Activated CD4-positive, alpha-beta memory T cell treated with anti-CD3 and anti-CD28 coated beads for 36 hours (primary cell): ENCODE data around the gene CTNNBIP1. TPM values are rescaled to one million over a fixed set of nuclear protein-coding genes. Genes with fewer than 3 reads are reported as not detected.

Source experiments
- CTCF ChIA-PET: fragments of 350-600 bp; sonication (Branson Sonifier 250); formaldehyde crosslinking; loops from one replicate; lab custom pipeline; 2021; ENCODE audit warnings: antibody characterized with exemption, inconsistent platforms; lab: Charles Lee
- POLR2A ChIA-PET: fragments of 350-600 bp; sonication (Branson Sonifier 250); formaldehyde crosslinking; loops from one replicate; lab custom pipeline; 2021; ENCODE audit warnings: antibody characterized with exemption; lab: Charles Lee
- DNase-seq: peaks from one replicate; pipeline ENCODE4 v3.0.0-alpha.2; 2020
- H3K27ac Mint-ChIP-seq: one replicate; pipeline ENCODE4 v1.8.0; 2021; ENCODE audit warnings: mixed read lengths
- H3K27me3 Mint-ChIP-seq: one replicate; pipeline ENCODE4 v1.8.0; 2021; ENCODE audit warnings: mixed read lengths
- H3K36me3 Mint-ChIP-seq: one replicate; pipeline ENCODE4 v1.8.0; 2021; ENCODE audit warnings: mixed read lengths
- H3K4me1 Mint-ChIP-seq: one replicate; pipeline ENCODE4 v1.8.0; 2021; ENCODE audit warnings: low read depth, mixed read lengths
- H3K4me3 Mint-ChIP-seq: one replicate; pipeline ENCODE4 v1.8.0; 2021; ENCODE audit warnings: mild to moderate bottlenecking, mixed read lengths
- H3K9me3 Mint-ChIP-seq: one replicate; pipeline ENCODE4 v1.8.0; 2021; ENCODE audit warnings: mixed read lengths
- intact Hi-C: fragments of 100-400 bp; cut with micrococcal nuclease; formaldehyde crosslinking; loops from one replicate; pipeline ENCODE4 v1.15.1; 2023
- total RNA-seq, 2 experiments: library from RNA; stranded (reverse); gene quantifications; one replicate each; pipeline ENCODE4 v1.2.3, GENCODE V29; 2021

Gene CTNNBIP1
- total RNA-seq, 2 experiments from 2014 or later = 11.0 to 13.2 TPM

GRCh38 chr1:9874412-9874811 lies 35.7 kb downstream of the CTNNBIP1 start:
- H3K27me3 Mint-ChIP-seq = no peaks in the 10 kb centered on the region
- H3K4me3 Mint-ChIP-seq = no peak overlapping the region
- no peak overlapping the region for H3K27ac Mint-ChIP-seq
- H3K36me3 Mint-ChIP-seq = no peaks in the 10 kb centered on the region
- no peak for DNase-seq
- H3K4me1 Mint-ChIP-seq = peaks cover 4% of the 10 kb centered on the region
- intact Hi-C loops = loop anchor here (2.0 kb wide), 3 partner anchors 36 to 554 kb away; partner anchors contain the start of genes CTNNBIP1 and UBE4B
- H3K9me3 Mint-ChIP-seq = no peaks in the 10 kb centered on the region
- POLR2A ChIA-PET = no interaction called here
- CTCF ChIA-PET = interaction anchor here (0.7 to 11.0 kb wide), 15 partner anchors 10 to 302 kb away, joined by 3 to 238 read pairs (median 4); partner anchors contain the start of genes LZIC and NMNAT1

GRCh38 chr1:9873992-9874391 lies 36.1 kb downstream of the CTNNBIP1 start:
- Mint-ChIP-seq H3K27ac (no peak overlapping the region), H3K36me3 (no peaks in the 10 kb centered on the region), H3K4me1 (peaks cover 4% of the 10 kb centered on the region), H3K9me3 (no peaks in the 10 kb centered on the region), H3K27me3 (no peaks in the 10 kb centered on the region), H3K4me3 (no peak overlapping the region)
- POLR2A ChIA-PET = no interaction called here
- CTCF ChIA-PET = interaction anchor here (0.7 to 11.0 kb wide), 15 partner anchors 10 to 302 kb away, joined by 3 to 238 read pairs (median 4); partner anchors contain the start of genes LZIC and NMNAT1
- no peak for DNase-seq
- intact Hi-C loops = loop anchor here (2.0 kb wide), 3 partner anchors 37 to 555 kb away; partner anchors contain the start of genes CTNNBIP1 and UBE4B

GRCh38 chr1:9873385-9873784 lies 36.7 kb downstream of the CTNNBIP1 start:
- H3K36me3 Mint-ChIP-seq = no peaks in the 10 kb centered on the region
- ChIA-PET CTCF (interaction anchor here (0.6 to 11.0 kb wide), 8 partner anchors 9 to 152 kb away, joined by 3 to 238 read pairs (median 4); no protein-coding TSS in a partner anchor), POLR2A (no interaction called here)
- no peaks in the 10 kb centered on the region for H3K27me3 Mint-ChIP-seq
- no peak overlapping the region for H3K4me3 Mint-ChIP-seq
- no peaks in the 10 kb centered on the region for H3K9me3 Mint-ChIP-seq
- intact Hi-C loops = no loop called here
- H3K27ac Mint-ChIP-seq = no peak overlapping the region
- peaks cover 4% of the 10 kb centered on the region for H3K4me1 Mint-ChIP-seq
- no peak for DNase-seq

- POLR2A ChIA-PET = no interaction called here
- no peaks in the 10 kb centered on the region for H3K36me3 Mint-ChIP-seq
- H3K9me3 Mint-ChIP-seq = no peaks in the 10 kb centered on the region
- intact Hi-C loops = no loop called here
- H3K27me3 Mint-ChIP-seq = no peaks in the 10 kb centered on the region
- peaks cover 4% of the 10 kb centered on the region for H3K4me1 Mint-ChIP-seq
- no peak overlapping the region for H3K27ac Mint-ChIP-seq
- DNase-seq = no peak
- CTCF ChIA-PET = interaction anchor here (0.6 to 11.0 kb wide), 7 partner anchors 12 to 151 kb away, joined by 3 to 238 read pairs (median 4); no protein-coding TSS in a partner anchor
- no peak overlapping the region for H3K4me3 Mint-ChIP-seq
Measured at GRCh38 chr1:9872430-9873165, 37.5 kb downstream of the CTNNBIP1 start.

GRCh38 chr1:9871707-9872425 lies 38.2 kb downstream of the CTNNBIP1 start:
- intact Hi-C loops = no loop called here
- H3K9me3 Mint-ChIP-seq = no peaks in the 10 kb centered on the region
- H3K4me3 Mint-ChIP-seq = no peak overlapping the region
- no peak overlapping the region for H3K27ac Mint-ChIP-seq
- H3K36me3 Mint-ChIP-seq = no peaks in the 10 kb centered on the region
- H3K27me3 Mint-ChIP-seq = no peaks in the 10 kb centered on the region
- H3K4me1 Mint-ChIP-seq = peaks cover 4% of the 10 kb centered on the region
- CTCF ChIA-PET = interaction anchor here (11.0 kb wide), 1 partner anchor 87 kb away, joined by 238 read pairs; no protein-coding TSS in a partner anchor
- no peak for DNase-seq
- POLR2A ChIA-PET = no interaction called here

DNA sequence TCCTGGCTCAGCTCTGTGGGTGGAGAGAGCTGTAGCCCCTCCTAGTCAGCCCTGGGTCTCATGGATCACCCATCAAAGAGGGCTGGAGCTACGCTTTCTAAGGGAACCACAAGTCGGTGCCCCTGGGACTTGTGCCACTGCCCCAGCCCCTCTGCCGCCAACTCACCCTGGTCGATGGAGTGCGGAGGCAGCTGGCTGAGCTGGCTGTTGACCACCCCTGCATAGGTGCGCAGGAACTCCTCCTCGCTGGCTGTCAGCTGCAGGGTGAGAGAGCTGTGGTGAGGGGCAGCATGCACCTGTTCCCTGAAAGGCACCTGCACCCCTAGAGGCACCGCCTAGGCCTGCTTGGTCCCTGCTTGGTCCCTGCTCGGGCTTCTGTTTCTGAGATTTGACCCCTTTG lies 39.0 kb downstream of the CTNNBIP1 start:
- DNase-seq = no peak
- POLR2A ChIA-PET = no interaction called here
- peaks cover 4% of the 10 kb centered on the region for H3K4me1 Mint-ChIP-seq
- H3K36me3 Mint-ChIP-seq = no peaks in the 10 kb centered on the region
- H3K4me3 Mint-ChIP-seq = no peak overlapping the region
- CTCF ChIA-PET = interaction anchor here (0.6 to 11.0 kb wide), 2 partner anchors 54 to 86 kb away, joined by 3 to 238 read pairs; no protein-coding TSS in a partner anchor
- intact Hi-C loops = no loop called here
- no peaks in the 10 kb centered on the region for H3K27me3 Mint-ChIP-seq
- H3K9me3 Mint-ChIP-seq = no peaks in the 10 kb centered on the region
- H3K27ac Mint-ChIP-seq = no peak overlapping the region

GRCh38 chr1:9870572-9870971 lies 39.5 kb downstream of the CTNNBIP1 start:
- Mint-ChIP-seq H3K27ac (no peak overlapping the region), H3K36me3 (no peaks in the 10 kb centered on the region), H3K4me1 (peaks cover 4% of the 10 kb centered on the region), H3K27me3 (no peaks in the 10 kb centered on the region), H3K4me3 (no peak overlapping the region), H3K9me3 (no peaks in the 10 kb centered on the region)
- DNase-seq = no peak
- POLR2A ChIA-PET = no interaction called here
- intact Hi-C loops = no loop called here
- CTCF ChIA-PET = interaction anchor here (0.6 to 11.0 kb wide), 3 partner anchors 8 to 86 kb away, joined by 3 to 238 read pairs (median 14); no protein-coding TSS in a partner anchor

DNA sequence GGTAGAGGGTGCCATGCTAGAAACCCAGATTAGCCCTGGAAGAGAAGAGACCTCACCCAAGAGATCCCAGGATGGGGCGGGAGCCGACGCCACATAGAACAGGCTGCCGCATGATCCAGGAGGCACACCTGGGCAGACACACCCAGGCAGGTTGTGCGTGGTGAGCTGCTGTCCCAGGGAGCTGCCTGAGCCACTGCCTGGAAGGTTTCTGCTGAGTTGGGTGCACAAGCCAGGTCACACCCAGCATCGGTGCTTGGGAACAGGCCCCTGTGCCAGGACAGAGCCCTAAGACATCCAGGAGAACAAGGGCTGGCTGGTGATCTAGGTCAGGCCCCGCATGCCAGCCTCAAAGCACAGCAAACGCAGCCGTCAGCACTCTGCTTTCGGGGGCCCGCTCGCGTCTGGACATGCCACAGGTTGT lies 40.2 kb downstream of the CTNNBIP1 start:
- H3K27me3 Mint-ChIP-seq = no peaks in the 10 kb centered on the region
- H3K36me3 Mint-ChIP-seq = no peaks in the 10 kb centered on the region
- H3K4me3 Mint-ChIP-seq = no peak overlapping the region
- POLR2A ChIA-PET = no interaction called here
- CTCF ChIA-PET = interaction anchor here (0.7 to 11.0 kb wide), 5 partner anchors 9 to 145 kb away, joined by 3 to 238 read pairs (median 3); no protein-coding TSS in a partner anchor
- no peak overlapping the region for H3K27ac Mint-ChIP-seq
- H3K4me1 Mint-ChIP-seq = peaks cover under 1% of the 10 kb centered on the region
- no peak for DNase-seq
- H3K9me3 Mint-ChIP-seq = no peaks in the 10 kb centered on the region
- intact Hi-C loops = no loop called here

- POLR2A ChIA-PET = no interaction called here
- Mint-ChIP-seq H3K27me3 (no peaks in the 10 kb centered on the region), H3K36me3 (no peaks in the 10 kb centered on the region), H3K9me3 (no peaks in the 10 kb centered on the region), H3K27ac (no peak overlapping the region), H3K4me3 (no peak overlapping the region), H3K4me1 (no peaks in the 10 kb centered on the region)
- CTCF ChIA-PET = interaction anchor here (0.7 to 11.0 kb wide), 24 partner anchors 10 to 289 kb away, joined by 3 to 238 read pairs (median 4); no protein-coding TSS in a partner anchor
- no peak for DNase-seq
- intact Hi-C loops = no loop called here
Measured at GRCh38 chr1:9868244-9868590, 41.9 kb downstream of the CTNNBIP1 start.

DNA sequence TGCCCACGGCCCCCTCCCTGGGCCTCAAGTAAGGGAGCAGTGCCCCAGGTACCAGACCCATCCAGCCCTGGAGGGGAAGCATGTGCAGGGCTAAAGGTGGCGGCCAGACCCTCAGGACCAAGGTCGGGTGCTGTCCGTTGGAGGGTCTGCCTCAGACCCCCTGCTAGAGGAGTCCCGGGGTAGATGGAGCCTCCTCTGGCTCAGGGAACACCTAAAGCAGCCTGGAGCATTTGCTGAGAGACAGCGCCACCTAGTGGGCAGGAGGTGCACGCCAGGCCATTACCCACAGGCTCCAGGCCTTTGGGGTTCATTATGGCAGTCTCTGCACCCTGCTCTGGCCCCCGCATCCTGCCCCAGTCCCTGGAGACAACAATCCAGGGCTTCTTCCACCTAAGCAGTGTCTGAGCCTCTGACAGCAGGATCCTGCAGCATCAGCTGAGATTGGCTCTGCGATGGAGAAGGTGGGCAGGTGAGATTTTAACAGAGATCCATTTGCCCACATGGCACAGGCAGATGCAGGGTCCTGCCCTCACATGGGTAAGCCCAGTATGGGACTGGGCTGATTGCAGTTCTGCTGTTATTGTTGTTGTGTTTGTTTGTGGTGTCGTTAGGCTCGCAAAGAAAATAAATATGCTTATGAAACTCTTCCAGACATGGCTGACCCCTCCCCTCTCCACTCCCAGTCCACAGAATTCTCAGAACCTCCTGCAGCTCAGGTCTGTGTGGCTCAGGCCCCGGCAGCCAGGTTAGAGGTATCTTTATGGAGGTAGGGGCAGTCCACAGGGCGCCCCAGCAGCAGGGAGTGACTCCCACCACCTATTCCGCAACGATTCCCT lies 42.4 kb downstream of the CTNNBIP1 start:
- peak; percentile 92 for DNase-seq
- Mint-ChIP-seq H3K4me1 (no peaks in the 10 kb centered on the region), H3K27ac (no peak overlapping the region), H3K27me3 (no peaks in the 10 kb centered on the region), H3K4me3 (no peak overlapping the region), H3K36me3 (no peaks in the 10 kb centered on the region), H3K9me3 (no peaks in the 10 kb centered on the region)
- CTCF ChIA-PET = interaction anchor here (0.7 to 11.0 kb wide), 22 partner anchors 10 to 279 kb away, joined by 3 to 238 read pairs (median 4); no protein-coding TSS in a partner anchor
- intact Hi-C loops = loop anchor here (1.0 to 2.0 kb wide), 3 partner anchors 83 to 240 kb away; no protein-coding TSS in a partner anchor
- POLR2A ChIA-PET = no interaction called here

GRCh38 chr1:9866836-9867235 lies 43.2 kb downstream of the CTNNBIP1 start:
- Mint-ChIP-seq H3K9me3 (no peaks in the 10 kb centered on the region), H3K27ac (no peak overlapping the region), H3K4me3 (no peak overlapping the region), H3K27me3 (no peaks in the 10 kb centered on the region), H3K4me1 (no peaks in the 10 kb centered on the region), H3K36me3 (no peaks in the 10 kb centered on the region)
- intact Hi-C loops = loop anchor here (1.0 to 2.0 kb wide), 3 partner anchors 83 to 240 kb away; no protein-coding TSS in a partner anchor
- ChIA-PET POLR2A (no interaction called here), CTCF (interaction anchor here (0.8 to 11.0 kb wide), 6 partner anchors 8 to 241 kb away, joined by 3 to 238 read pairs (median 6); no protein-coding TSS in a partner anchor)
- DNase-seq = no peak
